PC-3 (cell line): ENCODE results near the gene LPCAT1.

Source experiments
- EZH2 ChIP-seq: fragments of 300-600 bp; sonication (generic); IDR thresholded peaks from one replicate; pipeline ENCODE4 v1.6.1; 2017; ENCODE audit warnings: antibody characterized with exemption, mild to moderate bottlenecking, low read length; ENCODE audit not compliant: unreplicated experiment
- TF ChIP-seq, protein P1 (sequence below): fragments of 300-600 bp; sonication (generic); conservative IDR thresholded peaks from 2 replicates; pipeline ENCODE4 v1.5.1; 2017; ENCODE audit warnings: antibody characterized with exemption, low read depth, mild to moderate bottlenecking, low read length

DNA sequence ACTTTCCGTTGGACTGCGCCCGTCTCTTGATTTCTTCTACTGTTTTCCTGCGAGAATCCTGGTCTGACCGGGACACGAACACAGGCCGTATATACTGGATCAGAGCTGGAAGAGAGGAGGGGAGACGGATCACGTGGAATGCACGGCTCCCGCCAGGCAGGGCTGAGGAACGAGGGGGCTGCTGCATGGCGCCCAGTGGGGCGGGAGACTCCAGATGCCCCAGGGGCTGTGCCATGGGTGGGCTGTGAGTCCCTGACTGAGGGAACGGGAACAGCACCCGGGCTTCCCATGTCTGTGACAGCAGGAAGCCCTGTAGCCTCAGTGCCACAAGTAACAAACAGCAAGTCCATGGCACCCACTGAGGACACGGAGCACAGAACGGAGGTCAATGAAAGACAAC lies 34.0 kb downstream of the LPCAT1 start:
- TF ChIP-seq, protein P1, sequence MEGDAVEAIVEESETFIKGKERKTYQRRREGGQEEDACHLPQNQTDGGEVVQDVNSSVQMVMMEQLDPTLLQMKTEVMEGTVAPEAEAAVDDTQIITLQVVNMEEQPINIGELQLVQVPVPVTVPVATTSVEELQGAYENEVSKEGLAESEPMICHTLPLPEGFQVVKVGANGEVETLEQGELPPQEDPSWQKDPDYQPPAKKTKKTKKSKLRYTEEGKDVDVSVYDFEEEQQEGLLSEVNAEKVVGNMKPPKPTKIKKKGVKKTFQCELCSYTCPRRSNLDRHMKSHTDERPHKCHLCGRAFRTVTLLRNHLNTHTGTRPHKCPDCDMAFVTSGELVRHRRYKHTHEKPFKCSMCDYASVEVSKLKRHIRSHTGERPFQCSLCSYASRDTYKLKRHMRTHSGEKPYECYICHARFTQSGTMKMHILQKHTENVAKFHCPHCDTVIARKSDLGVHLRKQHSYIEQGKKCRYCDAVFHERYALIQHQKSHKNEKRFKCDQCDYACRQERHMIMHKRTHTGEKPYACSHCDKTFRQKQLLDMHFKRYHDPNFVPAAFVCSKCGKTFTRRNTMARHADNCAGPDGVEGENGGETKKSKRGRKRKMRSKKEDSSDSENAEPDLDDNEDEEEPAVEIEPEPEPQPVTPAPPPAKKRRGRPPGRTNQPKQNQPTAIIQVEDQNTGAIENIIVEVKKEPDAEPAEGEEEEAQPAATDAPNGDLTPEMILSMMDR, result no peak
- no peak for TF ChIP-seq EZH2
